ENCODE data around the gene GGT6. TPM values are rescaled to one million over a fixed set of nuclear protein-coding genes. Genes with fewer than 3 reads are reported as not detected.

The GGT6 gene
- total RNA-seq, 2 experiments from 2014 or later: not detected

GRCh38 chr17:4548721-4549531 is 11.5 kb downstream of the GGT6 start:
- Mint-ChIP-seq H3K9me3 (no peaks in the 10 kb centered on the region), H3K4me3 (no peak overlapping the region), H3K27me3 (no peaks in the 10 kb centered on the region), H3K27ac (no peak overlapping the region), H3K4me1 (ENCODE audit: low read depth) (peaks cover 4% of the 10 kb centered on the region), H3K36me3 (ENCODE audit: low read depth) (peaks cover 60% of the 10 kb centered on the region)
- no peak for TF ChIP-seq CTCF (IDR thresholded peaks at IDR 0.05)
- H3K9me3 ChIP-seq (ENCODE audit: control insufficient read depth in 1 of 2, insufficient read depth in 1 of 2, low read length in 2 of 2): no peaks in the 10 kb centered on the region
- peaks cover 85% of the 10 kb centered on the region for H3K36me3 ChIP-seq (ENCODE audit: insufficient read depth, low read length)
- H3K27ac ChIP-seq (ENCODE audit: low read depth in 1 of 2, low read length in 2 of 2): no peak overlapping the region
- CTCF ChIA-PET: interaction anchor here (0.7 kb wide), 1 partner anchor 25 kb away, joined by 4 read pairs; no protein-coding TSS in a partner anchor
- no peaks in the 10 kb centered on the region for H3K27me3 ChIP-seq (ENCODE audit: control insufficient read depth in 1 of 2, insufficient read depth in 2 of 2, low read length in 2 of 2)
- peak in 1 of 14 experiments; percentile 30 for DNase-seq
- no peak for ATAC-seq (ENCODE audit: poor library complexity)
- POLR2A ChIA-PET: no interaction called here
- intact Hi-C loops (cut with DNase I, micrococcal nuclease): no loop called here
- H3K4me3 ChIP-seq (ENCODE audit: low read length): no peak overlapping the region
- peaks cover 18% of the 10 kb centered on the region for H3K4me1 ChIP-seq (ENCODE audit: insufficient read depth, low read length)

- Mint-ChIP-seq H3K9me3 (no peaks in the 10 kb centered on the region), H3K27me3 (no peaks in the 10 kb centered on the region), H3K27ac (no peak overlapping the region), H3K4me3 (no peak overlapping the region), H3K4me1 (ENCODE audit: low read depth) (no peaks in the 10 kb centered on the region), H3K36me3 (ENCODE audit: low read depth) (peaks cover 64% of the 10 kb centered on the region)
- CTCF ChIA-PET: no interaction called here
- no peak for ATAC-seq (ENCODE audit: poor library complexity)
- POLR2A ChIA-PET: no interaction called here
- H3K27me3 ChIP-seq (ENCODE audit: control insufficient read depth in 1 of 2, insufficient read depth in 2 of 2, low read length in 2 of 2): no peaks in the 10 kb centered on the region
- intact Hi-C loops (cut with DNase I, micrococcal nuclease): no loop called here
- H3K27ac ChIP-seq (ENCODE audit: low read depth in 1 of 2, low read length in 2 of 2): no peak overlapping the region
- H3K4me3 ChIP-seq (ENCODE audit: low read length): no peak overlapping the region
- TF ChIP-seq CTCF (IDR thresholded peaks at IDR 0.05): no peak
- no peak for DNase-seq
- peaks cover 10% of the 10 kb centered on the region for H3K4me1 ChIP-seq (ENCODE audit: insufficient read depth, low read length)
- H3K9me3 ChIP-seq (ENCODE audit: control insufficient read depth in 1 of 2, insufficient read depth in 1 of 2, low read length in 2 of 2): no peaks in the 10 kb centered on the region
- H3K36me3 ChIP-seq (ENCODE audit: insufficient read depth, low read length): peaks cover 90% of the 10 kb centered on the region
These were observed 12.3 kb downstream of the GGT6 start for GRCh38 chr17:4548061-4548461.

DNA sequence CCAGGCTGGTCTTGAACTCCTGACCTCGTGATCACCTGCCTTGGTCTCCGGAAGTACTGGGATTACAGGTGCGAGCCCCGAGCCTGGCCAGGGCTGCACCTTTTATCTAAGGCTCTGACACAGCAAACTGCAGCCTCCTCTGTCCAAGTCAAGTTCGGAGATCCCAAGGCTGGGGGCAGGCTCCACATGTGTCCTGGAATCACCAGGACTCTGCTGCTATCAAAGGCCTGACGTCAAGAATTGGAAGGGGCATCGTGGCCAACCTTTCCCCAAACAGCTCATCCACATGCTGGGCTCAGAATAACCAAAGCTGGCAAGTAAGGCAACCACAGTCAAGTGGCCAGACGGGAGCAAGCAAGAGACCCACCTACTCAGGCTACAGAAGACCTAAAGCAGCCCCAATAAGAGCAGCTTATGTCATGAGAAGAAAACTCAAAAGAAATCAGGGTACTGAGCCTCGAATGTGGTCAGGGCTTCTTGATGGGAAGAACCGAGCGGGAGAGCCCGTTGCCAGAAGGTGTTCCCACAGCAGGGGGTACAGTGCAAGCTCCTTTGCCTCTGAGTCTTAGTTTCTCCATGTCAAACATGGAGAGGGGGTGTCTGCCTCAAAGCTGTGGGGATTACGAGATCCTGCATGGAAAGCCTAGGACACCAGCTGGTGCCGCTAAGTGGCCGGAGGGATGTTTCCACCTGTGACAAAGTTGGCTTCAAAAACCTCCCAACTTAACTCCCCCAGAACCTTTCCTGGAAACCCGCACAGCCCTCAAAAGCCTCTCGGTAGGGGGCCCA is 13.1 kb downstream of the GGT6 start:
- POLR2A ChIA-PET: no interaction called here
- H3K9me3 Mint-ChIP-seq: no peaks in the 10 kb centered on the region

More for the DNA sequence above, 13.1 kb downstream of the GGT6 start:
- H3K27ac Mint-ChIP-seq: no peak overlapping the region
- Histone ChIP-seq H3K9me3 (ENCODE audit: control insufficient read depth in 1 of 2, insufficient read depth in 1 of 2, low read length in 2 of 2) (no peaks in the 10 kb centered on the region), H3K27ac (ENCODE audit: low read depth in 1 of 2, low read length in 2 of 2) (no peak overlapping the region), H3K4me1 (ENCODE audit: insufficient read depth, low read length) (peaks cover 9% of the 10 kb centered on the region), H3K36me3 (ENCODE audit: insufficient read depth, low read length) (peaks cover 91% of the 10 kb centered on the region), H3K27me3 (ENCODE audit: control insufficient read depth in 1 of 2, insufficient read depth in 2 of 2, low read length in 2 of 2) (no peaks in the 10 kb centered on the region), H3K4me3 (ENCODE audit: low read length) (no peak overlapping the region)
- no peaks in the 10 kb centered on the region for H3K4me1 Mint-ChIP-seq (ENCODE audit: low read depth)
- no peak for TF ChIP-seq CTCF (IDR thresholded peaks at IDR 0.05)
- ATAC-seq (ENCODE audit: poor library complexity) (no peak), DNase-seq (peak in 1 of 14 experiments; percentile 28)
- CTCF ChIA-PET: no interaction called here
- H3K36me3 Mint-ChIP-seq (ENCODE audit: low read depth): peaks cover 71% of the 10 kb centered on the region
- intact Hi-C loops (cut with DNase I, micrococcal nuclease): no loop called here
- H3K27me3 Mint-ChIP-seq: no peaks in the 10 kb centered on the region
- H3K4me3 Mint-ChIP-seq: no peak overlapping the region

All from CD4-positive, alpha-beta T cell (primary cell).